OCI-LY3 (cell line): Measurements from ENCODE around the gene ZNF423.

Source experiments
- CTCF ChIP-seq: fragments of 200-600, 300-600 bp; sonication (generic); IDR thresholded peaks from 2 replicates; pipeline ENCODE4 v1.5.1; 2014; ENCODE audit warnings: antibody characterized with exemption, low read length, low read depth
- EZH2phosphoT487 ChIP-seq: fragments of 200-600 bp; shearing (Covaris generic); IDR thresholded peaks from 2 replicates; pipeline ENCODE4 v1.6.1; 2018; ENCODE audit warnings: antibody characterized with exemption, mixed run types, low read depth

GRCh38 chr16:49622421-49623402, 233.2 kb downstream of the ZNF423 start:
- TF ChIP-seq CTCF, result no peak
- no peak for TF ChIP-seq EZH2phosphoT487
